ENCODE results near the gene NASP. TPM values are rescaled to one million over a fixed set of nuclear protein-coding genes. Genes with fewer than 3 reads are reported as not detected.
A peak's percentile ranks its signal among the peaks of the same experiment; 100 is the strongest.

NASP gene
- total and polyA plus RNA-seq, 2 of the 13 experiments (the other 11 are each of a cell fraction or from before 2014, with no cell fraction given): 132 to 256 TPM

- TF ChIP-seq ZNF414 (CRISPR knock-in tag; IDR thresholded peaks at IDR 0.05) (peak; percentile 26; the same call in 1 of the 2 replicates), ZNF225 (CRISPR knock-in tag; IDR thresholded peaks at IDR 0.05) (no peak), ZKSCAN8 (CRISPR knock-in tag; IDR thresholded peaks at IDR 0.05; ENCODE audit: borderline replicate concordance) (no peak), CC2D1A (CRISPR knock-in tag; IDR thresholded peaks at IDR 0.05) (no peak), ZSCAN25 (CRISPR knock-in tag; IDR thresholded peaks at IDR 0.05) (peak; percentile 69; the same call in 1 of the 2 replicates), POLR2A (IDR thresholded peaks at IDR 0.05; ENCODE audit: insufficient read depth in 1 of 2, low read depth in 2 of 2, low read length in 2 of 2) (peak; percentile 95 to 99), ZNF460 (CRISPR knock-in tag; IDR thresholded peaks at IDR 0.05; ENCODE audit: borderline replicate concordance) (no peak), PHF21A (CRISPR knock-in tag; IDR thresholded peaks at IDR 0.05) (peak; percentile 60), TEF (CRISPR knock-in tag; IDR thresholded peaks at IDR 0.05) (no peak), SIN3A (IDR thresholded peaks at IDR 0.05; ENCODE audit: borderline replicate concordance, low read depth, low read length) (peak; percentile 87; the same call in 1 of the 2 replicates), ZNF878 (CRISPR knock-in tag; IDR thresholded peaks at IDR 0.05) (no peak), JUNB (CRISPR knock-in tag; IDR thresholded peaks at IDR 0.05; ENCODE audit: borderline replicate concordance) (no peak; the same call in 1 of the 2 replicates), HDAC6 (IDR thresholded peaks at IDR 0.05; ENCODE audit: low read depth, low read length) (0 out of 2 replicates have a peak, but pooled peaks have one; percentile 41), EP300 (IDR thresholded peaks at IDR 0.05; ENCODE audit: low read depth in 2 of 2, low read length in 2 of 2) (peak in 1 of 2 experiments; percentile 5; a peak in 1 of 4 replicates), EP300 (CRISPR knock-in tag; IDR thresholded peaks at IDR 0.05; ENCODE audit: borderline replicate concordance) (no peak), ZNF891 (CRISPR knock-in tag; IDR thresholded peaks at IDR 0.05) (peak; percentile 28; the same call in 1 of the 2 replicates)
- TF ChIP-seq, protein P1, sequence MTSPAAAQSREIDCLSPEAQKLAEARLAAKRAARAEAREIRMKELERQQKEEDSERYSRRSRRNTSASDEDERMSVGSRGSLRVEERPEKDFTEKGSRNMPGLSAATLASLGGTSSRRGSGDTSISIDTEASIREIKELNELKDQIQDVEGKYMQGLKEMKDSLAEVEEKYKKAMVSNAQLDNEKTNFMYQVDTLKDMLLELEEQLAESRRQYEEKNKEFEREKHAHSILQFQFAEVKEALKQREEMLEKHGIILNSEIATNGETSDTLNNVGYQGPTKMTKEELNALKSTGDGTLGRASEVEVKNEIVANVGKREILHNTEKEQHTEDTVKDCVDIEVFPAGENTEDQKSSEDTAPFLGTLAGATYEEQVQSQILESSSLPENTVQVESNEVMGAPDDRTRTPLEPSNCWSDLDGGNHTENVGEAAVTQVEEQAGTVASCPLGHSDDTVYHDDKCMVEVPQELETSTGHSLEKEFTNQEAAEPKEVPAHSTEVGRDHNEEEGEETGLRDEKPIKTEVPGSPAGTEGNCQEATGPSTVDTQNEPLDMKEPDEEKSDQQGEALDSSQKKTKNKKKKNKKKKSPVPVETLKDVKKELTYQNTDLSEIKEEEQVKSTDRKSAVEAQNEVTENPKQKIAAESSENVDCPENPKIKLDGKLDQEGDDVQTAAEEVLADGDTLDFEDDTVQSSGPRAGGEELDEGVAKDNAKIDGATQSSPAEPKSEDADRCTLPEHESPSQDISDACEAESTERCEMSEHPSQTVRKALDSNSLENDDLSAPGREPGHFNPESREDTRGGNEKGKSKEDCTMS (CRISPR knock-in tag; conservative IDR thresholded peaks at IDR 0.05): no peak
- TF ChIP-seq, protein P2, sequence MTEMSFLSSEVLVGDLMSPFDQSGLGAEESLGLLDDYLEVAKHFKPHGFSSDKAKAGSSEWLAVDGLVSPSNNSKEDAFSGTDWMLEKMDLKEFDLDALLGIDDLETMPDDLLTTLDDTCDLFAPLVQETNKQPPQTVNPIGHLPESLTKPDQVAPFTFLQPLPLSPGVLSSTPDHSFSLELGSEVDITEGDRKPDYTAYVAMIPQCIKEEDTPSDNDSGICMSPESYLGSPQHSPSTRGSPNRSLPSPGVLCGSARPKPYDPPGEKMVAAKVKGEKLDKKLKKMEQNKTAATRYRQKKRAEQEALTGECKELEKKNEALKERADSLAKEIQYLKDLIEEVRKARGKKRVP (CRISPR knock-in tag; IDR thresholded peaks at IDR 0.05): peak in 1 of 2 experiments; percentile 39; a peak in 1 of 4 replicates
- TF ChIP-seq, protein P3, sequence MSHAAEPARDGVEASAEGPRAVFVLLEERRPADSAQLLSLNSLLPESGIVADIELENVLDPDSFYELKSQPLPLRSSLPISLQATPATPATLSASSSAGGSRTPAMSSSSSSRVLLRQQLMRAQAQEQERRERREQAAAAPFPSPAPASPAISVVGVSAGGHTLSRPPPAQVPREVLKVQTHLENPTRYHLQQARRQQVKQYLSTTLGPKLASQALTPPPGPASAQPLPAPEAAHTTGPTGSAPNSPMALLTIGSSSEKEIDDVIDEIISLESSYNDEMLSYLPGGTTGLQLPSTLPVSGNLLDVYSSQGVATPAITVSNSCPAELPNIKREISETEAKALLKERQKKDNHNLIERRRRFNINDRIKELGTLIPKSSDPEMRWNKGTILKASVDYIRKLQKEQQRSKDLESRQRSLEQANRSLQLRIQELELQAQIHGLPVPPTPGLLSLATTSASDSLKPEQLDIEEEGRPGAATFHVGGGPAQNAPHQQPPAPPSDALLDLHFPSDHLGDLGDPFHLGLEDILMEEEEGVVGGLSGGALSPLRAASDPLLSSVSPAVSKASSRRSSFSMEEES (CRISPR knock-in tag; IDR thresholded peaks at IDR 0.05): no peak
- TF ChIP-seq, protein P4, sequence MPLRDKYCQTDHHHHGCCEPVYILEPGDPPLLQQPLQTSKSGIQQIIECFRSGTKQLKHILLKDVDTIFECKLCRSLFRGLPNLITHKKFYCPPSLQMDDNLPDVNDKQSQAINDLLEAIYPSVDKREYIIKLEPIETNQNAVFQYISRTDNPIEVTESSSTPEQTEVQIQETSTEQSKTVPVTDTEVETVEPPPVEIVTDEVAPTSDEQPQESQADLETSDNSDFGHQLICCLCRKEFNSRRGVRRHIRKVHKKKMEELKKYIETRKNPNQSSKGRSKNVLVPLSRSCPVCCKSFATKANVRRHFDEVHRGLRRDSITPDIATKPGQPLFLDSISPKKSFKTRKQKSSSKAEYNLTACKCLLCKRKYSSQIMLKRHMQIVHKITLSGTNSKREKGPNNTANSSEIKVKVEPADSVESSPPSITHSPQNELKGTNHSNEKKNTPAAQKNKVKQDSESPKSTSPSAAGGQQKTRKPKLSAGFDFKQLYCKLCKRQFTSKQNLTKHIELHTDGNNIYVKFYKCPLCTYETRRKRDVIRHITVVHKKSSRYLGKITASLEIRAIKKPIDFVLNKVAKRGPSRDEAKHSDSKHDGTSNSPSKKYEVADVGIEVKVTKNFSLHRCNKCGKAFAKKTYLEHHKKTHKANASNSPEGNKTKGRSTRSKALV (CRISPR knock-in tag; IDR thresholded peaks at IDR 0.05): no peak
Measured at GRCh38 chr1:45583666-45584350, at the start of gene NASP (continued).

Data from HepG2 (cell line).